ENCODE data around the gene ZNF107.

Gene ZNF107

GRCh38 chr7:64665980-64666662 lies at the start of gene ZNF107:
ZNF107 (plus strand) TSS chr7:64666133; CDS start chr7:64666283, 150 bp downstream.
- peak; percentile 93 for DNase-seq

- DNase-seq: peak; percentile 55
These were observed 47.0 kb upstream of the ZNF107 start for GRCh38 chr7:64618785-64619456.

- no peak for DNase-seq
These were observed 46.2 kb upstream of the ZNF107 start for GRCh38 chr7:64619705-64620104.

- no peak for DNase-seq
These were observed 44.3 kb upstream of the ZNF107 start for GRCh38 chr7:64621656-64622055.

GRCh38 chr7:64625114-64626082 lies 40.5 kb upstream of the ZNF107 start:
- peak; percentile 46 for DNase-seq

GRCh38 chr7:64626083-64626469 lies 39.9 kb upstream of the ZNF107 start:
- no peak for DNase-seq

- no peak for DNase-seq
These were observed 39.4 kb upstream of the ZNF107 start for GRCh38 chr7:64626557-64626956.

GRCh38 chr7:64628192-64628591 lies 37.7 kb upstream of the ZNF107 start:
- DNase-seq: no peak

GRCh38 chr7:64628721-64629120 lies 37.2 kb upstream of the ZNF107 start:
- no peak for DNase-seq

GRCh38 chr7:64630496-64630895 lies 35.4 kb upstream of the ZNF107 start:
- DNase-seq: peak; percentile 8

GRCh38 chr7:64632029-64632428 lies 33.9 kb upstream of the ZNF107 start:
- no peak for DNase-seq

GRCh38 chr7:64633401-64633800 lies 32.5 kb upstream of the ZNF107 start:
- no peak for DNase-seq

- DNase-seq: no peak
These were observed 31.4 kb upstream of the ZNF107 start for GRCh38 chr7:64634406-64635062.

- peak; percentile 5 for DNase-seq
These were observed 29.5 kb upstream of the ZNF107 start for GRCh38 chr7:64636386-64636785.

- no peak for DNase-seq
These were observed 28.1 kb upstream of the ZNF107 start for GRCh38 chr7:64637521-64638445.

- no peak for DNase-seq
These were observed 27.1 kb upstream of the ZNF107 start for GRCh38 chr7:64638822-64639221.

GRCh38 chr7:64639267-64640001 lies 26.5 kb upstream of the ZNF107 start:
- no peak for DNase-seq

- DNase-seq: no peak
These were observed 25.4 kb upstream of the ZNF107 start for GRCh38 chr7:64640504-64640903.

- no peak for DNase-seq
These were observed 23.9 kb upstream of the ZNF107 start for GRCh38 chr7:64642046-64642445.

- DNase-seq: no peak
These were observed 23.1 kb upstream of the ZNF107 start for GRCh38 chr7:64642875-64643274.

- no peak for DNase-seq
These were observed 22.4 kb upstream of the ZNF107 start for GRCh38 chr7:64643566-64643965.

All from CD4-positive, alpha-beta T cell treated with Interleukin-4 for 4 hours (primary cell).